SK-N-SH (cell line): ENCODE results near the gene SAMM50. TPM values are rescaled to one million over a fixed set of nuclear protein-coding genes. Genes with fewer than 3 reads are reported as not detected.

Source experiments
- CTCF ChIA-PET: fragments of 300-600, 350-600 bp; formaldehyde crosslinking; extraction: SDS; loops from one replicate; lab custom pipeline; 2021; lab: Yijun Ruan, JAX
- POLR2A ChIA-PET: fragments of 350-600 bp; sonication (Branson Sonifier 250); formaldehyde crosslinking; extraction: SDS; loops from one replicate; lab custom pipeline; 2020; ENCODE audit warnings: antibody characterized with exemption, inconsistent platforms; lab: Yijun Ruan, JAX
- DNase-seq: peaks from one replicate; pipeline ENCODE4 v3.0.0; 2012
- H2AFZ ChIP-seq: fragments of 200-600 bp; sonication (generic); 2 replicates; pipeline ENCODE4 v1.8.1; 2016; ENCODE audit warnings: antibody characterized with exemption, mild to moderate bottlenecking, low read depth
- H3F3A ChIP-seq: fragments of 200-600 bp; sonication (generic); replicated peaks from 2 replicates; pipeline ENCODE3; 2016; ENCODE audit warnings: antibody characterized with exemption, mild to moderate bottlenecking; ENCODE audit not compliant: insufficient read depth
- H3K27ac ChIP-seq, 2 experiments: fragments of 200-500 bp in 1 of 2; fragments of 200-600 bp in 1 of 2; sonication (Bioruptor generic) in 1 of 2; sonication (generic), shearing (Covaris generic) in 1 of 2; 2 replicates each; pipeline versions ENCODE4 v1.5.1 to v1.6.1; 2014 to 2016; ENCODE audit warnings: low read depth in 2 of 2, inconsistent platforms in 1 of 2, low read length in 1 of 2, mild to moderate bottlenecking in 1 of 2, mixed read lengths in 1 of 2
- H3K27me3 ChIP-seq: fragments of 200-600 bp; sonication (generic), shearing (Covaris generic); 2 replicates; pipeline ENCODE4 v1.6.1; 2016; ENCODE audit warnings: mixed run types; ENCODE audit not compliant: insufficient read depth
- H3K36me3 ChIP-seq, 2 experiments: fragments of 200-500 bp in 1 of 2; fragments of 200-600 bp in 1 of 2; sonication (Bioruptor generic) in 1 of 2; sonication (generic) in 1 of 2; replicated peaks in 1 of 2; 2 replicates each; pipeline versions ENCODE3 to v1.5.1; 2014 to 2016; ENCODE audit warnings: low read length in 1 of 2, mild to moderate bottlenecking in 1 of 2; ENCODE audit not compliant: insufficient read depth in 2 of 2, control insufficient read depth in 1 of 2
- H3K4me1 ChIP-seq, 2 experiments: fragments of 200-500 bp in 1 of 2; fragments of 200-600 bp in 1 of 2; sonication (Bioruptor generic) in 1 of 2; sonication (generic), shearing (Covaris generic) in 1 of 2; 2 replicates each; pipeline versions ENCODE4 v1.5.1 to v1.6.1; 2014 to 2016; ENCODE audit warnings: low read depth in 1 of 2, low read length in 1 of 2, mixed run types in 1 of 2; ENCODE audit not compliant: insufficient read depth in 2 of 2, control insufficient read depth in 1 of 2
- H3K4me2 ChIP-seq: fragments of 200-600 bp; sonication (generic), shearing (Covaris generic); 2 replicates; pipeline ENCODE4 v1.6.1; 2017; ENCODE audit warnings: mixed run types
- H3K4me3 ChIP-seq, 2 experiments: fragments of 200-500 bp in 1 of 2; fragments of 200-600 bp in 1 of 2; sonication (Bioruptor generic) in 1 of 2; sonication (generic), shearing (Covaris generic) in 1 of 2; 2 replicates each; pipeline versions ENCODE4 v1.5.1 to v1.8.1; 2014 to 2016; ENCODE audit warnings: low read depth in 2 of 2, inconsistent platforms in 1 of 2, low read length in 1 of 2, mild to moderate bottlenecking in 1 of 2, mixed read lengths in 1 of 2, moderate library complexity in 1 of 2
- H3K79me2 ChIP-seq: fragments of 200-600 bp; sonication (generic); 2 replicates; pipeline ENCODE4 v1.8.1; 2017; ENCODE audit warnings: mild to moderate bottlenecking; ENCODE audit not compliant: insufficient read depth
- H3K9ac ChIP-seq: fragments of 200-600 bp; sonication (generic); 2 replicates; pipeline ENCODE4 v1.6.1; 2017; ENCODE audit warnings: mixed run types
- H3K9me2 ChIP-seq: fragments of 200-600 bp; sonication (generic); 2 replicates; pipeline ENCODE4 v1.6.1; 2017; ENCODE audit warnings: mixed run types
- H3K9me3 ChIP-seq: fragments of 200-600 bp; sonication (generic); 2 replicates; pipeline ENCODE4 v1.6.1; 2017; ENCODE audit warnings: mixed run types, mild to moderate bottlenecking, moderate library complexity
- H4K20me1 ChIP-seq: fragments of 200-600 bp; sonication (generic); 2 replicates; pipeline ENCODE4 v1.6.1; 2017; ENCODE audit warnings: mild to moderate bottlenecking, mixed run types; ENCODE audit not compliant: insufficient read depth
- GABPA ChIP-seq: IDR thresholded peaks from 2 replicates; pipeline ENCODE4 v1.4.0; 2012; ENCODE audit warnings: low read depth, mild to moderate bottlenecking
- JUND ChIP-seq: IDR thresholded peaks from 2 replicates; pipeline ENCODE4 v1.4.0; 2012
- NRF1 ChIP-seq: IDR thresholded peaks from 2 replicates; pipeline ENCODE4 v1.6.1; 2012; ENCODE audit warnings: low read depth, mild to moderate bottlenecking, low read length
- RAD21 ChIP-seq: IDR thresholded peaks from 2 replicates; pipeline ENCODE4 v1.6.1; 2012; ENCODE audit warnings: mild to moderate bottlenecking, low read length
- SIN3A ChIP-seq: IDR thresholded peaks from 2 replicates; pipeline ENCODE4 v1.6.1; 2012; ENCODE audit warnings: low read depth, mild to moderate bottlenecking, low read length, moderate library complexity, borderline replicate concordance
- TAF1 ChIP-seq: IDR thresholded peaks from 2 replicates; pipeline ENCODE4 v1.6.1; 2012; ENCODE audit warnings: low read depth, mild to moderate bottlenecking, low read length, moderate library complexity, borderline replicate concordance
- TCF12 ChIP-seq: IDR thresholded peaks from 2 replicates; pipeline ENCODE4 v1.4.0; 2012
- WGBS: methylation state at CpG from one replicate; pipeline ENCODE4 v1.1.6; 2017; ENCODE audit warnings: low lambda C conversion rate; 5-methylcytosine and 5-hydroxymethylcytosine counted together
- polyA plus RNA-seq, 3 experiments: library from polyadenylated mRNA; depleted of rRNA; stranded (reverse); fragments of >200 nt; gene quantifications; 2 replicates each; pipeline ENCODE4 v1.2.3, GENCODE V29; 2012
- TF ChIP-seq, protein P1 (sequence below): fragments of 150-350 bp; IDR thresholded peaks from 2 replicates; pipeline ENCODE4 v1.6.1; 2017; ENCODE audit warnings: antibody characterized with exemption, low read length, low read depth, borderline replicate concordance
- TF ChIP-seq, protein P2 (sequence below): IDR thresholded peaks from 2 replicates; pipeline ENCODE4 v1.4.0; 2012; ENCODE audit warnings: low read depth, borderline replicate concordance
- TF ChIP-seq, protein P3 (sequence below): IDR thresholded peaks from 2 replicates; pipeline ENCODE4; 2012
- TF ChIP-seq, protein P4 (sequence below): IDR thresholded peaks from 2 replicates; pipeline ENCODE4 v1.4.0; 2012; ENCODE audit warnings: low read depth, borderline replicate concordance
- TF ChIP-seq, protein P5 (sequence below): fragments of 200-600 bp; sonication (generic); IDR thresholded peaks from 2 replicates; pipeline ENCODE4 v1.6.1; 2017; ENCODE audit warnings: antibody characterized with exemption, mild to moderate bottlenecking, moderate library complexity

SAMM50 gene
- polyA plus RNA-seq, 1 of the 3 experiments (the other 2 are of a cell fraction) = 49.6 TPM

DNA sequence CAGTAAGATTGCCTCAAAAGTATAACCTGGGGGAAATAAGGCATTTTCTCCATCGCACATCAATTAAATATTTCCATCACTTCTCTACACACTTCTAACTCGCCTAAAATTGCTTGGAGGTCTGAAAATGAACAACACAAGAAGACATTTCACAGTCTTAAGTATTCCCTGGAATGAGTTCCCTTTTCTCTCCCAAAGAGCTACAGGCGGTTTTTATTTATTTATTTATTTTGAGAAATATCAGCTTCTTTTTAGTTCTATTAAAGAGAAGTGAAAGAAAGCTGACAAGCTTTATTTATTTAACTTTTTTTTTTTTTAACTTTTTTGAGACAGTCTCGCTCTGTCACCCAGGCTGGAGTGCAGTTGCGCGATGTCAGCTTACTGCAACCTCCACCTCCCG, 57.3 kb downstream of the SAMM50 start:
- no peaks in the 10 kb centered on the region for H4K20me1 ChIP-seq
- H3K9me2 ChIP-seq = no peaks in the 10 kb centered on the region
- H3K9me3 ChIP-seq = no peaks in the 10 kb centered on the region
- no peaks in the 10 kb centered on the region for H3F3A ChIP-seq
- no peak overlapping the region for H2AFZ ChIP-seq
- no peaks in the 10 kb centered on the region; a peak in 1 of 4 replicates for H3K4me1 ChIP-seq
- ChIA-PET POLR2A (no interaction called here), CTCF (interaction anchor here (1.2 to 4.4 kb wide), 3 partner anchors 19 to 614 kb away, joined by 3 to 25 read pairs (median 6); no protein-coding TSS in a partner anchor)
- no peak overlapping the region for H3K4me3 ChIP-seq
- TF ChIP-seq TAF1 (no peak), JUND (no peak), SIN3A (no peak), RAD21 (no peak), NRF1 (no peak), TCF12 (no peak), GABPA (no peak)
- TF ChIP-seq, protein P1, sequence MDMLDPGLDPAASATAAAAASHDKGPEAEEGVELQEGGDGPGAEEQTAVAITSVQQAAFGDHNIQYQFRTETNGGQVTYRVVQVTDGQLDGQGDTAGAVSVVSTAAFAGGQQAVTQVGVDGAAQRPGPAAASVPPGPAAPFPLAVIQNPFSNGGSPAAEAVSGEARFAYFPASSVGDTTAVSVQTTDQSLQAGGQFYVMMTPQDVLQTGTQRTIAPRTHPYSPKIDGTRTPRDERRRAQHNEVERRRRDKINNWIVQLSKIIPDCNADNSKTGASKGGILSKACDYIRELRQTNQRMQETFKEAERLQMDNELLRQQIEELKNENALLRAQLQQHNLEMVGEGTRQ = no peak
- TF ChIP-seq, protein P2, sequence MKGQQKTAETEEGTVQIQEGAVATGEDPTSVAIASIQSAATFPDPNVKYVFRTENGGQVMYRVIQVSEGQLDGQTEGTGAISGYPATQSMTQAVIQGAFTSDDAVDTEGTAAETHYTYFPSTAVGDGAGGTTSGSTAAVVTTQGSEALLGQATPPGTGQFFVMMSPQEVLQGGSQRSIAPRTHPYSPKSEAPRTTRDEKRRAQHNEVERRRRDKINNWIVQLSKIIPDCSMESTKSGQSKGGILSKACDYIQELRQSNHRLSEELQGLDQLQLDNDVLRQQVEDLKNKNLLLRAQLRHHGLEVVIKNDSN = no peak
- TF ChIP-seq, protein P3, sequence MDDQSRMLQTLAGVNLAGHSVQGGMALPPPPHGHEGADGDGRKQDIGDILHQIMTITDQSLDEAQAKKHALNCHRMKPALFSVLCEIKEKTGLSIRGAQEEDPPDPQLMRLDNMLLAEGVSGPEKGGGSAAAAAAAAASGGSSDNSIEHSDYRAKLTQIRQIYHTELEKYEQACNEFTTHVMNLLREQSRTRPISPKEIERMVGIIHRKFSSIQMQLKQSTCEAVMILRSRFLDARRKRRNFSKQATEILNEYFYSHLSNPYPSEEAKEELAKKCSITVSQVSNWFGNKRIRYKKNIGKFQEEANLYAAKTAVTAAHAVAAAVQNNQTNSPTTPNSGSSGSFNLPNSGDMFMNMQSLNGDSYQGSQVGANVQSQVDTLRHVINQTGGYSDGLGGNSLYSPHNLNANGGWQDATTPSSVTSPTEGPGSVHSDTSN = no peak
- TF ChIP-seq, protein P4, sequence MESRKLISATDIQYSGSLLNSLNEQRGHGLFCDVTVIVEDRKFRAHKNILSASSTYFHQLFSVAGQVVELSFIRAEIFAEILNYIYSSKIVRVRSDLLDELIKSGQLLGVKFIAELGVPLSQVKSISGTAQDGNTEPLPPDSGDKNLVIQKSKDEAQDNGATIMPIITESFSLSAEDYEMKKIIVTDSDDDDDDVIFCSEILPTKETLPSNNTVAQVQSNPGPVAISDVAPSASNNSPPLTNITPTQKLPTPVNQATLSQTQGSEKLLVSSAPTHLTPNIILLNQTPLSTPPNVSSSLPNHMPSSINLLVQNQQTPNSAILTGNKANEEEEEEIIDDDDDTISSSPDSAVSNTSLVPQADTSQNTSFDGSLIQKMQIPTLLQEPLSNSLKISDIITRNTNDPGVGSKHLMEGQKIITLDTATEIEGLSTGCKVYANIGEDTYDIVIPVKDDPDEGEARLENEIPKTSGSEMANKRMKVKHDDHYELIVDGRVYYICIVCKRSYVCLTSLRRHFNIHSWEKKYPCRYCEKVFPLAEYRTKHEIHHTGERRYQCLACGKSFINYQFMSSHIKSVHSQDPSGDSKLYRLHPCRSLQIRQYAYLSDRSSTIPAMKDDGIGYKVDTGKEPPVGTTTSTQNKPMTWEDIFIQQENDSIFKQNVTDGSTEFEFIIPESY = no peak
- TF ChIP-seq, protein P5, sequence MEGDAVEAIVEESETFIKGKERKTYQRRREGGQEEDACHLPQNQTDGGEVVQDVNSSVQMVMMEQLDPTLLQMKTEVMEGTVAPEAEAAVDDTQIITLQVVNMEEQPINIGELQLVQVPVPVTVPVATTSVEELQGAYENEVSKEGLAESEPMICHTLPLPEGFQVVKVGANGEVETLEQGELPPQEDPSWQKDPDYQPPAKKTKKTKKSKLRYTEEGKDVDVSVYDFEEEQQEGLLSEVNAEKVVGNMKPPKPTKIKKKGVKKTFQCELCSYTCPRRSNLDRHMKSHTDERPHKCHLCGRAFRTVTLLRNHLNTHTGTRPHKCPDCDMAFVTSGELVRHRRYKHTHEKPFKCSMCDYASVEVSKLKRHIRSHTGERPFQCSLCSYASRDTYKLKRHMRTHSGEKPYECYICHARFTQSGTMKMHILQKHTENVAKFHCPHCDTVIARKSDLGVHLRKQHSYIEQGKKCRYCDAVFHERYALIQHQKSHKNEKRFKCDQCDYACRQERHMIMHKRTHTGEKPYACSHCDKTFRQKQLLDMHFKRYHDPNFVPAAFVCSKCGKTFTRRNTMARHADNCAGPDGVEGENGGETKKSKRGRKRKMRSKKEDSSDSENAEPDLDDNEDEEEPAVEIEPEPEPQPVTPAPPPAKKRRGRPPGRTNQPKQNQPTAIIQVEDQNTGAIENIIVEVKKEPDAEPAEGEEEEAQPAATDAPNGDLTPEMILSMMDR = no peak
- H3K4me2 ChIP-seq = no peak overlapping the region
- no peaks in the 10 kb centered on the region for H3K79me2 ChIP-seq
- H3K9ac ChIP-seq = no peak overlapping the region
- WGBS = 96% methylated on average over 7 of the region's 7 CpGs
- no peak overlapping the region for H3K27ac ChIP-seq
- DNase-seq = no peak
- H3K27me3 ChIP-seq = no peaks in the 10 kb centered on the region
- no peaks in the 10 kb centered on the region for H3K36me3 ChIP-seq
